H1 (cell line): ENCODE data around the gene YOD1. TPM values are rescaled to one million over a fixed set of nuclear protein-coding genes. Genes with fewer than 3 reads are reported as not detected.
A peak's percentile ranks its signal among the peaks of the same experiment; 100 is the strongest.

ENCODE experiments used
- CTCF ChIA-PET: fragments of 300-600 bp; sonication (Branson Sonifier 250); formaldehyde crosslinking; loops from one replicate; lab custom pipeline; 2021; ENCODE audit not compliant: partially characterized antibody; lab: Charles Lee
- POLR2A ChIA-PET: fragments of 300-600 bp; sonication (Branson Sonifier 250); formaldehyde crosslinking; loops from one replicate; lab custom pipeline; 2021; ENCODE audit warnings: inconsistent platforms; ENCODE audit not compliant: partially characterized antibody; lab: Charles Lee
- DNase-seq, 2 experiments: peaks; one replicate each; pipeline versions ENCODE4 v3.0.0 to v3.0.0-alpha.2; 2010 to 2022; ENCODE audit warnings: low spot score in 2 of 2, low read depth in 1 of 2, mixed read lengths in 1 of 2
- FAIRE-seq: peaks from 2 replicates; lab custom pipeline; 2011; peaks lifted over from hg19 to GRCh38; lab: Jason Lieb, UNC
- H2AFZ ChIP-seq: 2 replicates; pipeline ENCODE4 v1.8.1; 2012; ENCODE audit warnings: low read length, inconsistent platforms
- H2AK5ac ChIP-seq: 2 replicates; pipeline ENCODE4 v1.6.1; 2013; ENCODE audit warnings: low read depth, low read length
- H2BK120ac ChIP-seq: replicated peaks from 2 replicates; pipeline ENCODE3; 2013; ENCODE audit warnings: low read depth, low read length, inconsistent platforms
- H2BK12ac ChIP-seq: 2 replicates; pipeline ENCODE4 v1.6.1; 2013; ENCODE audit warnings: low read depth, low read length
- H2BK15ac ChIP-seq: 2 replicates; pipeline ENCODE4 v1.6.1; 2013; ENCODE audit warnings: low read length
- H2BK20ac ChIP-seq: 2 replicates; pipeline ENCODE4 v1.6.1; 2013; ENCODE audit warnings: low read length
- H2BK5ac ChIP-seq: 2 replicates; pipeline ENCODE4 v1.6.1; 2013; ENCODE audit warnings: low read depth, low read length
- H3K14ac ChIP-seq: 2 replicates; pipeline ENCODE4 v1.6.1; 2013; ENCODE audit warnings: inconsistent platforms; ENCODE audit not compliant: insufficient read length
- H3K18ac ChIP-seq: 2 replicates; pipeline ENCODE4 v1.6.1; 2013; ENCODE audit warnings: low read length; ENCODE audit errors: extremely low read depth
- H3K23ac ChIP-seq: 2 replicates; pipeline ENCODE4 v1.6.1; 2013; ENCODE audit warnings: inconsistent platforms; ENCODE audit not compliant: insufficient read length
- H3K23me2 ChIP-seq: 2 replicates; pipeline ENCODE4 v1.6.1; 2013; ENCODE audit warnings: low read depth, low read length
- H3K27ac ChIP-seq: 2 replicates; pipeline ENCODE4 v1.6.1; 2011; ENCODE audit warnings: low read depth, low read length, inconsistent platforms
- H3K27me3 ChIP-seq, 4 experiments: replicated peaks in 1 of 4; 1 replicate in 1 of 4; 2 replicates in 3 of 4; pipeline versions ENCODE4 v1.6.1 to v1.8.1; 2011 to 2013; ENCODE audit warnings: low read length in 3 of 4, mild to moderate bottlenecking in 3 of 4, inconsistent platforms in 2 of 4, mixed read lengths in 2 of 4, moderate library complexity in 1 of 4; ENCODE audit not compliant: control insufficient read depth in 3 of 4, insufficient read depth in 3 of 4; ENCODE audit errors: extremely low read depth in 1 of 4
- H3K36me3 ChIP-seq, 4 experiments: 2 replicates each; pipeline versions ENCODE4 v1.6.1 to v1.8.1; 2011 to 2013; ENCODE audit warnings: mild to moderate bottlenecking in 4 of 4, low read length in 3 of 4, moderate library complexity in 2 of 4, control low read depth in 1 of 4, inconsistent platforms in 1 of 4; ENCODE audit not compliant: insufficient read depth in 4 of 4, control insufficient read depth in 2 of 4
- H3K4ac ChIP-seq: replicated peaks from 2 replicates; pipeline ENCODE3; 2013; ENCODE audit warnings: low read length, low read depth, mixed read lengths, inconsistent platforms; ENCODE audit not compliant: insufficient read length
- H3K4me1 ChIP-seq, 4 experiments: replicated peaks in 1 of 4; 1 replicate in 1 of 4; 2 replicates in 3 of 4; pipeline versions ENCODE4 v1.6.1 to v1.8.1; 2011 to 2013; ENCODE audit warnings: low read length in 3 of 4, inconsistent platforms in 2 of 4, mixed read lengths in 1 of 4; ENCODE audit not compliant: insufficient read depth in 4 of 4, control insufficient read depth in 3 of 4
- H3K4me2 ChIP-seq, 2 experiments: 2 replicates each; pipeline versions ENCODE4 v1.6.1 to v1.8.1; 2011 to 2013; ENCODE audit warnings: low read depth in 2 of 2, low read length in 2 of 2, control low read depth in 1 of 2, inconsistent platforms in 1 of 2, mild to moderate bottlenecking in 1 of 2; ENCODE audit not compliant: insufficient read depth in 1 of 2
- H3K4me3 ChIP-seq, 4 experiments: fragments of 200-600, 300-600 bp in 1 of 4; sonication (generic), shearing (Covaris generic), sonication (Bioruptor Twin) in 1 of 4; 2 replicates each; pipeline versions ENCODE4 v1.5.1 to v1.8.1; 2011 to 2016; ENCODE audit warnings: low read length in 4 of 4, low read depth in 3 of 4, control low read depth in 2 of 4, inconsistent platforms in 2 of 4, mild to moderate bottlenecking in 2 of 4, mixed read lengths in 1 of 4, moderate library complexity in 1 of 4; ENCODE audit not compliant: insufficient read depth in 2 of 4; ENCODE audit errors: extremely low read depth in 1 of 4
- H3K56ac ChIP-seq: replicated peaks from 2 replicates; pipeline ENCODE3; 2013; ENCODE audit warnings: low read depth, mild to moderate bottlenecking, mixed read lengths, low read length, inconsistent platforms; ENCODE audit not compliant: insufficient read length
- H3K79me1 ChIP-seq: 2 replicates; pipeline ENCODE4 v1.6.1; 2013; ENCODE audit warnings: low read depth, low read length, control low read depth
- H3K79me2 ChIP-seq, 2 experiments: 2 replicates each; pipeline versions ENCODE4 v1.6.1 to v1.8.1; 2012 to 2013; ENCODE audit warnings: low read length in 2 of 2, mild to moderate bottlenecking in 2 of 2, inconsistent platforms in 1 of 2; ENCODE audit not compliant: insufficient read depth in 2 of 2, control insufficient read depth in 1 of 2
- H3K9ac ChIP-seq, 4 experiments: replicated peaks in 1 of 4; 1 replicate in 1 of 4; 2 replicates in 3 of 4; pipeline versions ENCODE4 v1.6.1 to v1.8.1; 2011 to 2013; ENCODE audit warnings: low read depth in 3 of 4, low read length in 3 of 4, control low read depth in 2 of 4, mild to moderate bottlenecking in 2 of 4, moderate library complexity in 2 of 4, inconsistent platforms in 1 of 4; ENCODE audit errors: extremely low read depth in 1 of 4
- H3K9me3 ChIP-seq, 2 experiments: 2 replicates each; pipeline versions ENCODE4 v1.6.1 to v1.8.1; 2012 to 2013; ENCODE audit warnings: mild to moderate bottlenecking in 2 of 2, moderate library complexity in 2 of 2, control low read depth in 1 of 2, inconsistent platforms in 1 of 2, low read depth in 1 of 2, low read length in 1 of 2, mixed read lengths in 1 of 2; ENCODE audit not compliant: insufficient read depth in 2 of 2
- H4K20me1 ChIP-seq, 2 experiments: replicated peaks in 1 of 2; 2 replicates each; pipeline versions ENCODE3 to v1.8.1; 2011 to 2013; ENCODE audit warnings: inconsistent platforms in 2 of 2, low read length in 2 of 2, mild to moderate bottlenecking in 1 of 2; ENCODE audit not compliant: insufficient read depth in 2 of 2, control insufficient read depth in 1 of 2
- H4K5ac ChIP-seq: 2 replicates; pipeline ENCODE4 v1.6.1; 2013; ENCODE audit warnings: low read length, low read depth, mixed read lengths, inconsistent platforms; ENCODE audit not compliant: insufficient read length
- H4K8ac ChIP-seq: 2 replicates; pipeline ENCODE4 v1.8.0; 2013; ENCODE audit warnings: mild to moderate bottlenecking, moderate library complexity, low read length, inconsistent platforms; ENCODE audit not compliant: insufficient read depth; ENCODE audit errors: extremely low read depth
- H4K91ac ChIP-seq: replicated peaks from 2 replicates; pipeline ENCODE3; 2013; ENCODE audit warnings: low read length, mixed read lengths, inconsistent platforms; ENCODE audit not compliant: insufficient read length
- BRCA1 ChIP-seq: IDR thresholded peaks from 2 replicates; pipeline ENCODE4 v1.6.1; 2012; ENCODE audit warnings: low read depth, low read length, improper control_type of control experiment
- GABPA ChIP-seq: IDR thresholded peaks from 2 replicates; pipeline ENCODE4 v1.6.1; 2011; ENCODE audit warnings: mild to moderate bottlenecking, low read length, moderate library complexity, borderline replicate concordance; ENCODE audit not compliant: insufficient read depth
- JUN ChIP-seq: IDR thresholded peaks from 2 replicates; pipeline ENCODE4 v1.6.1; 2011; ENCODE audit warnings: low read depth, mild to moderate bottlenecking, improper control_type of control experiment, low read length
- NRF1 ChIP-seq: IDR thresholded peaks from 2 replicates; pipeline ENCODE4 v1.6.1; 2011; ENCODE audit warnings: mild to moderate bottlenecking, low read depth, low read length, improper control_type of control experiment
- SRF ChIP-seq: IDR thresholded peaks from 2 replicates; pipeline ENCODE4 v1.6.1; 2011; ENCODE audit warnings: mild to moderate bottlenecking, low read depth, low read length, moderate library complexity
- WGBS, 2 experiments: shearing (Covaris generic) in 1 of 2; methylation state at CpG; one replicate each; pipeline versions ENCODE4 v1.1.6 to v1.1.7; 2013 to 2015; ENCODE audit warnings: low lambda C conversion rate in 2 of 2, mixed read lengths in 2 of 2, inconsistent platforms in 1 of 2, low coverage in 1 of 2, missing lambda C conversion rate in 1 of 2; ENCODE audit not compliant: insufficient replicate concordance in 2 of 2, insufficient coverage in 1 of 2, insufficient read length in 1 of 2; ENCODE audit errors: extremely low coverage in 1 of 2, missing lambda C conversion rate in 1 of 2; 5-methylcytosine and 5-hydroxymethylcytosine counted together
- polyA plus RNA-seq, 7 experiments: library from polyadenylated mRNA; depleted of rRNA in 3 of 7; stranded (reverse) in 5 of 7; unstranded in 2 of 7; fragments of >200 nt in 5 of 7; fragments of 200-250 nt in 2 of 7; gene quantifications; 1 replicate in 5 of 7; 2 replicates in 1 of 7; 4 replicates in 1 of 7; pipeline versions ENCODE4 v1.2.1 to v1.2.3, GENCODE V29; 2011 to 2013; ENCODE audit warnings: missing spikeins in 2 of 7, mixed read lengths in 2 of 7
- total RNA-seq: library from RNA; stranded (reverse); fragmentation: NEBNext Ultra II Directional; extraction: Animal tissue kit (Norgen Biotek cat#: 25700); gene quantifications from 2 replicates; pipeline ENCODE4 v1.2.1, GENCODE V29; 2021
- TF ChIP-seq, protein P1 (sequence below), 3 experiments: IDR thresholded peaks; 1 replicate in 2 of 3; 2 replicates in 1 of 3; pipeline versions ENCODE4 v1.5.1 to v1.6.1; 2011; ENCODE audit warnings: low read length in 3 of 3, mild to moderate bottlenecking in 3 of 3, inconsistent platforms in 2 of 3, low read depth in 1 of 3, moderate library complexity in 1 of 3; ENCODE audit not compliant: insufficient read depth in 1 of 3; ENCODE audit errors: control extremely low read depth in 1 of 3

YOD1 gene
- total and polyA plus RNA-seq, 2 of the 8 experiments (the other 6 are each of a cell fraction or from before 2014, with no cell fraction given), result 1.9 to 11.8 TPM

DNA sequence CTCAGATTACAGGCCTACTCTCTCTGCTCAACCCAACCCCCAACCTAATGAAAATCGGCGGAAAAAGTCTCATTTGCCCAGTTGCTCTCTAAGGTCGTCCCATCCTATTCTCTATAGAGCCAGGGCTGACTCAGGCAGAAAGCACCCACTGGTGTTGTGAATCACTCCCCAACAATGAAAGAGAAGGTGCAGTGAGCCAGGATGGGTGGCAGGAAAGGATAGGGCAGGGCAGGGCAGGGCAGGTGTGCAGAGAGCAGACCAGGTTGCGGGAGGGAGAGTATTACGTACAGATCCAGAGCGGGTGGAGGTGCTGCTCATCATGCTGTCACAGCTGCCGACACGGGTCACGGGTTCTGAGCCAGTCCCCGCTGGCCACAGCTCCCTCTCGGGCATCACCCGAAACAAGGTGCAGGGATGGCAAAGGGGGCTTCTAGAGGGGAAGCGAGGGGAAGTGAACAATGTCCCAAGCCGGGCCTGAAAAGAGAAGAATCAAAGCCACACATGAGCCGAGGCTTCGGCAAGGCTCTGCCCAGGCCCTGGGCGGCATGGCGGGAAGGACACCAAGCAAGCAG, 23.7 kb downstream of the YOD1 start:
- H4K20me1 ChIP-seq, result no peaks in the 10 kb centered on the region
- no peaks in the 10 kb centered on the region for H3K27me3 ChIP-seq
- no peak overlapping the region for H3K23ac ChIP-seq
- no peaks in the 10 kb centered on the region for H3K9me3 ChIP-seq
- peaks cover 0 to 2% (median 0%) of the 10 kb centered on the region in 4 experiments; a peak in 1 of 8 replicates for H3K36me3 ChIP-seq
- H3K9ac ChIP-seq, result no peak overlapping the region
- no peak overlapping the region for H2BK5ac ChIP-seq
- H2BK15ac ChIP-seq, result no peak overlapping the region
- H2AK5ac ChIP-seq, result no peak overlapping the region
- no peaks in the 10 kb centered on the region for H3K79me1 ChIP-seq
- H4K91ac ChIP-seq, result no peak overlapping the region
- no peak overlapping the region for H3K4ac ChIP-seq
- H2AFZ ChIP-seq, result no peak overlapping the region
- H3K4me1 ChIP-seq, result peaks cover 4 to 17% (median 15%) of the 10 kb centered on the region in 4 experiments; a peak in 6 of 7 replicates
- TF ChIP-seq BRCA1 (no peak), NRF1 (no peak), GABPA (no peak), SRF (no peak), JUN (no peak)
- TF ChIP-seq, protein P1, sequence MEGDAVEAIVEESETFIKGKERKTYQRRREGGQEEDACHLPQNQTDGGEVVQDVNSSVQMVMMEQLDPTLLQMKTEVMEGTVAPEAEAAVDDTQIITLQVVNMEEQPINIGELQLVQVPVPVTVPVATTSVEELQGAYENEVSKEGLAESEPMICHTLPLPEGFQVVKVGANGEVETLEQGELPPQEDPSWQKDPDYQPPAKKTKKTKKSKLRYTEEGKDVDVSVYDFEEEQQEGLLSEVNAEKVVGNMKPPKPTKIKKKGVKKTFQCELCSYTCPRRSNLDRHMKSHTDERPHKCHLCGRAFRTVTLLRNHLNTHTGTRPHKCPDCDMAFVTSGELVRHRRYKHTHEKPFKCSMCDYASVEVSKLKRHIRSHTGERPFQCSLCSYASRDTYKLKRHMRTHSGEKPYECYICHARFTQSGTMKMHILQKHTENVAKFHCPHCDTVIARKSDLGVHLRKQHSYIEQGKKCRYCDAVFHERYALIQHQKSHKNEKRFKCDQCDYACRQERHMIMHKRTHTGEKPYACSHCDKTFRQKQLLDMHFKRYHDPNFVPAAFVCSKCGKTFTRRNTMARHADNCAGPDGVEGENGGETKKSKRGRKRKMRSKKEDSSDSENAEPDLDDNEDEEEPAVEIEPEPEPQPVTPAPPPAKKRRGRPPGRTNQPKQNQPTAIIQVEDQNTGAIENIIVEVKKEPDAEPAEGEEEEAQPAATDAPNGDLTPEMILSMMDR (IDR thresholded peaks at IDR 0.05; ENCODE audit: control extremely low read depth in 1 of 3, insufficient read depth in 1 of 3, low read depth in 1 of 3, low read length in 3 of 3), result no peak
- H3K4me2 ChIP-seq, result no peak overlapping the region
- DNase-seq (no peak), FAIRE-seq (no peak)
- CTCF ChIA-PET, result interaction anchor here (1.0 to 10.5 kb wide), 4 partner anchors 19 to 92 kb away, joined by 4 to 122 read pairs (median 12); no protein-coding TSS in a partner anchor
- no peak overlapping the region for H4K5ac ChIP-seq
- no peak overlapping the region for H3K14ac ChIP-seq
- H3K4me3 ChIP-seq, result no peak overlapping the region
- no peak overlapping the region for H2BK20ac ChIP-seq
- H4K8ac ChIP-seq, result peak overlapping the region; percentile 39; the same call in 1 of the 2 replicates
- H3K23me2 ChIP-seq, result no peaks in the 10 kb centered on the region
- 90% methylated on average over 14 of the region's 18 CpGs; no CpG with 5 or more reads in 1 of the 2 experiments for WGBS, 2 experiments
- H3K18ac ChIP-seq, result no peak overlapping the region
- no peak overlapping the region for H3K27ac ChIP-seq
- no peak overlapping the region for H3K56ac ChIP-seq
- POLR2A ChIA-PET, result no interaction called here
- H2BK12ac ChIP-seq, result no peak overlapping the region
- H2BK120ac ChIP-seq, result no peak overlapping the region
- H3K79me2 ChIP-seq, result no peaks in the 10 kb centered on the region
